Measurements from ENCODE around the gene PMS2. TPM values are rescaled to one million over a fixed set of nuclear protein-coding genes. Genes with fewer than 3 reads are reported as not detected.

The PMS2 gene
- total RNA-seq, 3 donors from 2014 or later, result 13.0 to 16.5 (median 14.4) TPM

GRCh38 chr7:6049780-6050179 is 40.9 kb upstream of the PMS2 start:
- no peak for DNase-seq (ENCODE audit: low spot score in 2 of 2)
- Histone ChIP-seq H3K36me3 (peaks cover 3% of the 10 kb centered on the region), H3K27ac (no peak overlapping the region), H3K4me1 (no peaks in the 10 kb centered on the region), H3K4me3 (no peak overlapping the region), H3K27me3 (no peaks in the 10 kb centered on the region), H3K9me3 (no peaks in the 10 kb centered on the region)
- intact Hi-C loops (cut with DNase I; ENCODE audit: low total_unique reads), result no loop called here
- TF ChIP-seq POLR2AphosphoS5 (IDR thresholded peaks at IDR 0.05) (no peak), CTCF (IDR thresholded peaks at IDR 0.05) (no peak), POLR2A (IDR thresholded peaks at IDR 0.05) (no peak)

DNA sequence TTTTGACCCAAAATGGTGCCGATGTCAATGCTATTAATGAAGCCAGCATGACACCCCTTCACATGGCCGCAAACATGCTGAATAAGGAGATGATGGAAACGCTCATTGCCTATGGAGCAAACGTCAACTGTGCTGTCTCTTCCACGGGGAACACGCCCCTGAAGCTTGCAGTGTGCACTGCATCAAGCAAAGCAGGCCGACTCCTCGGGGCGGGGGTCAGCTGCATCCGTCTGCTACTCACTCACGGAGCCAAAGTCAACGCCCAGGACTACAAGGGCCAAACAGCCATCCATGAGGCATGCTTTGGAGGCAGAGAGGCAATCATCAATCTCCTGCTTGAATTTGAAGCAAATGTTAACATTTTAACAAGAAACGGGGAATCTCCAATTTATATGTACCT is 26.8 kb upstream of the PMS2 start:
- Histone ChIP-seq H3K27me3 (no peaks in the 10 kb centered on the region), H3K4me3 (no peak overlapping the region), H3K4me1 (no peaks in the 10 kb centered on the region), H3K9me3 (no peaks in the 10 kb centered on the region), H3K27ac (no peak overlapping the region), H3K36me3 (peaks cover 5% of the 10 kb centered on the region)
- no peak for DNase-seq (ENCODE audit: low spot score in 2 of 2)
- intact Hi-C loops (cut with DNase I; ENCODE audit: low total_unique reads), result no loop called here
- TF ChIP-seq POLR2A (IDR thresholded peaks at IDR 0.05) (no peak), POLR2AphosphoS5 (IDR thresholded peaks at IDR 0.05) (no peak), CTCF (IDR thresholded peaks at IDR 0.05) (no peak)

GRCh38 chr7:6035165-6035564 is 26.3 kb upstream of the PMS2 start:
- H3K27me3 ChIP-seq, result no peaks in the 10 kb centered on the region
- H3K27ac ChIP-seq, result no peak overlapping the region
- H3K4me1 ChIP-seq, result no peaks in the 10 kb centered on the region
- no peak for TF ChIP-seq POLR2AphosphoS5 (IDR thresholded peaks at IDR 0.05)
- TF ChIP-seq POLR2A (IDR thresholded peaks at IDR 0.05), result no peak
- TF ChIP-seq CTCF (IDR thresholded peaks at IDR 0.05), result no peak
- no peaks in the 10 kb centered on the region for H3K36me3 ChIP-seq
- no peaks in the 10 kb centered on the region for H3K9me3 ChIP-seq
- no peak for DNase-seq (ENCODE audit: low spot score in 2 of 2)
- H3K4me3 ChIP-seq, result no peak overlapping the region
- intact Hi-C loops (cut with DNase I; ENCODE audit: low total_unique reads), result no loop called here

DNA sequence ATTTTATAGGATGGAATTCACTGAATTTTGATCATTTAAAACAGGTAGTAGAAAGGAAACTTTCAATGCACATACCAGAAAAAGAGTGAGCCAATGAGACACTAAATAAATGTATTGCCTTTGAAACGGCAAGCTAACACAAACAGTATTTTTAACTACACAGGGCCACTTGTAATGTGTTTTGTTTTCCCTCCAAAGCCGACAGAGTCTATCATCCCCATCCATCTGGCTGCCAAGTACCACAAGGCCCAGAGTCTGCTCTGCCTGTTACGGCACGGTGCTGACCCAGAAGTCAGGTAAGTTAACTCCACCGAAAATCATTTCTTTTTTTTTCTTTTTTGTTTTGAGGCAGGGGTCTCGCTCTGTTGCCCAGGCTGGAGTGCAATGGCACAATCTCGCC is 23.8 kb upstream of the PMS2 start:
- intact Hi-C loops (cut with DNase I; ENCODE audit: low total_unique reads), result no loop called here
- Histone ChIP-seq H3K4me3 (no peak overlapping the region), H3K9me3 (no peaks in the 10 kb centered on the region), H3K27ac (no peak overlapping the region), H3K4me1 (no peaks in the 10 kb centered on the region), H3K36me3 (no peaks in the 10 kb centered on the region), H3K27me3 (no peaks in the 10 kb centered on the region)
- no peak for DNase-seq (ENCODE audit: low spot score in 2 of 2)
- TF ChIP-seq POLR2AphosphoS5 (IDR thresholded peaks at IDR 0.05) (no peak), CTCF (IDR thresholded peaks at IDR 0.05) (no peak), POLR2A (IDR thresholded peaks at IDR 0.05) (no peak)

DNA sequence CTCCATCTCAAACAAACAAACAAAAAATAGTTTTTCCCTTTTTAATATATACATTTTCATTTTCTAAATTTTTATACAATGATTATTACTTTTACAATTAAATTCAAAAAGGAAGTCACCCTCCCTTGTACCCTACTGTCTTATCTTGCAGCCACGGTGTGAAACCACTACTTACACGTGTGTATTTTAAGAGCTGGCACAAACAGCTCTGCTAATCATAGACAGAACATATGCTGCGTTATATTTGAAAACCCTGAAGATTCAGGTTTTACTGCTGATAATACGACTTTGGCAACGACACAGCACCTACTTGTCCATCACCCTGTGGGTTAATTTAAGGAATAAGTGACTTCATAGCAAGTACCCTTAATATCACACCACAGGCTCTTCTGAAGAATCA is 23.3 kb upstream of the PMS2 start:
- no peak for DNase-seq (ENCODE audit: low spot score in 2 of 2)
- no peaks in the 10 kb centered on the region for H3K36me3 ChIP-seq
- no peaks in the 10 kb centered on the region for H3K27me3 ChIP-seq
- H3K9me3 ChIP-seq, result no peaks in the 10 kb centered on the region
- TF ChIP-seq POLR2A (IDR thresholded peaks at IDR 0.05), result no peak
- TF ChIP-seq CTCF (IDR thresholded peaks at IDR 0.05), result no peak
- no peak for TF ChIP-seq POLR2AphosphoS5 (IDR thresholded peaks at IDR 0.05)
- H3K4me1 ChIP-seq, result no peaks in the 10 kb centered on the region
- H3K4me3 ChIP-seq, result no peak overlapping the region
- no peak overlapping the region for H3K27ac ChIP-seq
- intact Hi-C loops (cut with DNase I; ENCODE audit: low total_unique reads), result no loop called here

Data from breast epithelium (tissue), 4 donors.